SK-N-SH (cell line): ENCODE results near the gene RIN2. TPM values are rescaled to one million over a fixed set of nuclear protein-coding genes. Genes with fewer than 3 reads are reported as not detected.

Experiments
- CTCF ChIA-PET: fragments of 300-600, 350-600 bp; formaldehyde crosslinking; extraction: SDS; loops from one replicate; lab custom pipeline; 2021; lab: Yijun Ruan, JAX
- POLR2A ChIA-PET: fragments of 350-600 bp; sonication (Branson Sonifier 250); formaldehyde crosslinking; extraction: SDS; loops from one replicate; lab custom pipeline; 2020; ENCODE audit warnings: antibody characterized with exemption, inconsistent platforms; lab: Yijun Ruan, JAX
- DNase-seq: peaks from one replicate; pipeline ENCODE4 v3.0.0; 2012
- H2AFZ ChIP-seq: fragments of 200-600 bp; sonication (generic); 2 replicates; pipeline ENCODE4 v1.8.1; 2016; ENCODE audit warnings: antibody characterized with exemption, mild to moderate bottlenecking, low read depth
- H3F3A ChIP-seq: fragments of 200-600 bp; sonication (generic); replicated peaks from 2 replicates; pipeline ENCODE3; 2016; ENCODE audit warnings: antibody characterized with exemption, mild to moderate bottlenecking; ENCODE audit not compliant: insufficient read depth
- H3K27ac ChIP-seq, 2 experiments: fragments of 200-500 bp in 1 of 2; fragments of 200-600 bp in 1 of 2; sonication (Bioruptor generic) in 1 of 2; sonication (generic), shearing (Covaris generic) in 1 of 2; 2 replicates each; pipeline versions ENCODE4 v1.5.1 to v1.6.1; 2014 to 2016; ENCODE audit warnings: low read depth in 2 of 2, inconsistent platforms in 1 of 2, low read length in 1 of 2, mild to moderate bottlenecking in 1 of 2, mixed read lengths in 1 of 2
- H3K27me3 ChIP-seq: fragments of 200-600 bp; sonication (generic), shearing (Covaris generic); 2 replicates; pipeline ENCODE4 v1.6.1; 2016; ENCODE audit warnings: mixed run types; ENCODE audit not compliant: insufficient read depth
- H3K36me3 ChIP-seq, 2 experiments: fragments of 200-500 bp in 1 of 2; fragments of 200-600 bp in 1 of 2; sonication (Bioruptor generic) in 1 of 2; sonication (generic) in 1 of 2; replicated peaks in 1 of 2; 2 replicates each; pipeline versions ENCODE3 to v1.5.1; 2014 to 2016; ENCODE audit warnings: low read length in 1 of 2, mild to moderate bottlenecking in 1 of 2; ENCODE audit not compliant: insufficient read depth in 2 of 2, control insufficient read depth in 1 of 2
- H3K4me1 ChIP-seq, 2 experiments: fragments of 200-500 bp in 1 of 2; fragments of 200-600 bp in 1 of 2; sonication (Bioruptor generic) in 1 of 2; sonication (generic), shearing (Covaris generic) in 1 of 2; 2 replicates each; pipeline versions ENCODE4 v1.5.1 to v1.6.1; 2014 to 2016; ENCODE audit warnings: low read depth in 1 of 2, low read length in 1 of 2, mixed run types in 1 of 2; ENCODE audit not compliant: insufficient read depth in 2 of 2, control insufficient read depth in 1 of 2
- H3K4me2 ChIP-seq: fragments of 200-600 bp; sonication (generic), shearing (Covaris generic); 2 replicates; pipeline ENCODE4 v1.6.1; 2017; ENCODE audit warnings: mixed run types
- H3K4me3 ChIP-seq, 2 experiments: fragments of 200-500 bp in 1 of 2; fragments of 200-600 bp in 1 of 2; sonication (Bioruptor generic) in 1 of 2; sonication (generic), shearing (Covaris generic) in 1 of 2; 2 replicates each; pipeline versions ENCODE4 v1.5.1 to v1.8.1; 2014 to 2016; ENCODE audit warnings: low read depth in 2 of 2, inconsistent platforms in 1 of 2, low read length in 1 of 2, mild to moderate bottlenecking in 1 of 2, mixed read lengths in 1 of 2, moderate library complexity in 1 of 2
- H3K79me2 ChIP-seq: fragments of 200-600 bp; sonication (generic); 2 replicates; pipeline ENCODE4 v1.8.1; 2017; ENCODE audit warnings: mild to moderate bottlenecking; ENCODE audit not compliant: insufficient read depth
- H3K9ac ChIP-seq: fragments of 200-600 bp; sonication (generic); 2 replicates; pipeline ENCODE4 v1.6.1; 2017; ENCODE audit warnings: mixed run types
- H3K9me2 ChIP-seq: fragments of 200-600 bp; sonication (generic); 2 replicates; pipeline ENCODE4 v1.6.1; 2017; ENCODE audit warnings: mixed run types
- H3K9me3 ChIP-seq: fragments of 200-600 bp; sonication (generic); 2 replicates; pipeline ENCODE4 v1.6.1; 2017; ENCODE audit warnings: mixed run types, mild to moderate bottlenecking, moderate library complexity
- H4K20me1 ChIP-seq: fragments of 200-600 bp; sonication (generic); 2 replicates; pipeline ENCODE4 v1.6.1; 2017; ENCODE audit warnings: mild to moderate bottlenecking, mixed run types; ENCODE audit not compliant: insufficient read depth
- CHD2 ChIP-seq: fragments of 150-350 bp; IDR thresholded peaks from 2 replicates; pipeline ENCODE4 v1.6.1; 2018; ENCODE audit warnings: low read length; ENCODE audit not compliant: partially characterized antibody
- CTCF ChIP-seq: fragments of 200-600 bp; sonication (generic); IDR thresholded peaks from 2 replicates; pipeline ENCODE4 v1.6.1; 2017; ENCODE audit warnings: antibody characterized with exemption, mild to moderate bottlenecking, moderate library complexity
- EZH2phosphoT487 ChIP-seq: fragments of 200-600 bp; sonication (generic); IDR thresholded peaks from 2 replicates; pipeline ENCODE4 v1.6.1; 2017; ENCODE audit warnings: low read depth, mixed run types, mild to moderate bottlenecking, antibody characterized with exemption, moderate library complexity, borderline replicate concordance
- FOSL2 ChIP-seq: IDR thresholded peaks from 2 replicates; pipeline ENCODE4 v1.4.0; 2012; ENCODE audit warnings: low read depth, mild to moderate bottlenecking, moderate library complexity, borderline replicate concordance
- FOXJ3 ChIP-seq: sonication (generic); formaldehyde crosslinking; IDR thresholded peaks from 2 replicates; pipeline ENCODE4 v1.5.1; 2020; ENCODE audit warnings: mild to moderate bottlenecking, missing genetic modification reagents
- FOXM1 ChIP-seq: IDR thresholded peaks from 2 replicates; pipeline ENCODE4 v1.4.0; 2012; ENCODE audit warnings: low read depth, mild to moderate bottlenecking
- GABPA ChIP-seq: IDR thresholded peaks from 2 replicates; pipeline ENCODE4 v1.4.0; 2012; ENCODE audit warnings: low read depth, mild to moderate bottlenecking
- GATA2 ChIP-seq: sonication (generic); formaldehyde crosslinking; IDR thresholded peaks from 2 replicates; pipeline ENCODE4 v1.5.0; 2020; ENCODE audit warnings: mild to moderate bottlenecking, missing genetic modification reagents
- JUND ChIP-seq: IDR thresholded peaks from 2 replicates; pipeline ENCODE4 v1.4.0; 2012
- MAX ChIP-seq: IDR thresholded peaks from 2 replicates; pipeline ENCODE4 v1.4.0; 2012; ENCODE audit warnings: low read depth
- MEF2A ChIP-seq: IDR thresholded peaks from 2 replicates; pipeline ENCODE4 v1.4.0; 2012; ENCODE audit warnings: low read depth, borderline replicate concordance
- MXI1 ChIP-seq: IDR thresholded peaks from 2 replicates; pipeline ENCODE4 v1.6.1; 2012; ENCODE audit warnings: mild to moderate bottlenecking, low read depth, low read length, improper control_type of control experiment
- NFIC ChIP-seq: IDR thresholded peaks from 2 replicates; pipeline ENCODE4 v1.4.0; 2012; ENCODE audit warnings: borderline replicate concordance
- NRF1 ChIP-seq: IDR thresholded peaks from 2 replicates; pipeline ENCODE4 v1.6.1; 2012; ENCODE audit warnings: low read depth, mild to moderate bottlenecking, low read length
- PBX3 ChIP-seq: IDR thresholded peaks from 2 replicates; pipeline ENCODE4; 2012
- RCOR1 ChIP-seq: fragments of 150-350 bp; IDR thresholded peaks from 2 replicates; pipeline ENCODE4 v1.6.1; 2017; ENCODE audit warnings: antibody characterized with exemption, low read length
- RFX5 ChIP-seq: IDR thresholded peaks from 2 replicates; pipeline ENCODE4 v1.6.1; 2012; ENCODE audit warnings: mild to moderate bottlenecking, improper control_type of control experiment, low read length
- RXRA ChIP-seq: IDR thresholded peaks from 2 replicates; pipeline ENCODE4 v1.4.0; 2012; ENCODE audit warnings: low read depth, mild to moderate bottlenecking, borderline replicate concordance
- SMC3 ChIP-seq: IDR thresholded peaks from 2 replicates; pipeline ENCODE4 v1.6.1; 2012; ENCODE audit warnings: low read depth, low read length, improper control_type of control experiment
- TCF12 ChIP-seq: IDR thresholded peaks from 2 replicates; pipeline ENCODE4 v1.4.0; 2012
- USF2 ChIP-seq: fragments of 150-350 bp; IDR thresholded peaks from 2 replicates; pipeline ENCODE4 v1.6.1; 2017; ENCODE audit warnings: antibody characterized with exemption, low read length, low read depth, borderline replicate concordance
- ZBTB33 ChIP-seq: IDR thresholded peaks from 2 replicates; pipeline ENCODE4 v1.4.0; 2012; ENCODE audit warnings: low read depth, borderline replicate concordance
- WGBS: methylation state at CpG from one replicate; pipeline ENCODE4 v1.1.6; 2017; ENCODE audit warnings: low lambda C conversion rate; 5-methylcytosine and 5-hydroxymethylcytosine counted together
- polyA plus RNA-seq, 3 experiments: library from polyadenylated mRNA; depleted of rRNA; stranded (reverse); fragments of >200 nt; gene quantifications; 2 replicates each; pipeline ENCODE4 v1.2.3, GENCODE V29; 2012

Gene RIN2
- polyA plus RNA-seq, 1 of the 3 experiments (the other 2 are of a cell fraction): 6.8 TPM

- TF ChIP-seq FOSL2 (no peak), FOXM1 (no peak), ZBTB33 (no peak), TCF12 (no peak)
Observed at GRCh38 chr20:19756761-19757486, 1.1 kb upstream of the RIN2 start (continued).

GRCh38 chr20:19757487-19758132, 448 bp upstream of the RIN2 start:
- Histone ChIP-seq H3K36me3 (peaks cover 0 to 2% of the 10 kb centered on the region in 2 experiments), H3K4me2 (peak overlapping the region; percentile 99), H3K4me3 (peak overlapping the region; percentile 84 to 91), H3K27me3 (no peaks in the 10 kb centered on the region), H3K9ac (peak overlapping the region; percentile 92), H4K20me1 (no peaks in the 10 kb centered on the region), H3K79me2 (peaks cover 9% of the 10 kb centered on the region; the same call in 1 of the 2 replicates), H3K9me2 (no peaks in the 10 kb centered on the region), H3K4me1 (peaks cover 9 to 17% of the 10 kb centered on the region in 2 experiments), H3K27ac (peak overlapping the region; percentile 82 to 84), H2AFZ (peak overlapping the region; percentile 96), H3F3A (no peaks in the 10 kb centered on the region), H3K9me3 (no peaks in the 10 kb centered on the region)
- DNase-seq: peak; percentile 98
- ChIA-PET POLR2A (interaction anchor here (1.0 kb wide), 1 partner anchor 20 kb away, joined by 3 read pairs; no protein-coding TSS in a partner anchor), CTCF (interaction anchor here (0.6 to 1.4 kb wide), 5 partner anchors 12 to 265 kb away, joined by 3 to 5 read pairs (median 3); partner anchors contain the start of gene NAA20)
- 4% methylated on average over 9 of the region's 45 CpGs for WGBS
- TF ChIP-seq GABPA (no peak), USF2 (no peak), GATA2 (no peak), EZH2phosphoT487 (no peak), PBX3 (no peak), SMC3 (no peak), NRF1 (peak; percentile 76), MXI1 (0 out of 2 replicates have a peak, but pooled peaks have one; percentile 34), RFX5 (no peak), FOXJ3 (no peak), FOSL2 (no peak), CTCF (no peak), RXRA (no peak), MAX (peak; percentile 31; the same call in 1 of the 2 replicates), JUND (no peak), CHD2 (peak; percentile 47), ZBTB33 (no peak), MEF2A (no peak), NFIC (no peak), RCOR1 (no peak)
